ENCODE measurements around the gene FRRS1L. TPM values are rescaled to one million over a fixed set of nuclear protein-coding genes. Genes with fewer than 3 reads are reported as not detected.

FRRS1L gene
- polyA plus RNA-seq, 1 experiment, result 0.04 TPM

DNA sequence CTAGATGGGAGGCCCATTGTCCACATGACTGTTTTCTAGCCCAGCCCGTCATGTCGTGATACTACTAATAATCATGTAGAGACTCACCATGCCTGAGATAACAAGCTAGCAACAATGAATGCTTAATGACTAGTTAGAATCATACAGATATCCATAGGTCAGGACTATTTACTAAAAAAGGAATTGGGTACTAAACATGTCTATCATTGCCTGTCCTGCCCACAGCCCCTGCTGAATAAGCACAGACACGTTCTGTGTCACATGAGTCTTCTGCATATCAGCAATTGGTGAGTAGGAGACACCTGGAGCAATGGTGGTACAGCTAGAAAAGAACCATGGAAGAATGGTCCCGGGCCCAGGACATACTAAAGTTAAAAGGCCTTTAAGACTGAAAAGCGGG lies 18.0 kb downstream of the FRRS1L start:
- POLR2A ChIA-PET, result interaction anchor here (0.7 kb wide), 1 partner anchor 20 kb away, joined by 3 read pairs; no protein-coding TSS in a partner anchor
- CTCF ChIA-PET, result no interaction called here
- H3K4me3 ChIP-seq (ENCODE audit: low read depth, low read length), result no peak overlapping the region
- DNase-seq (ENCODE audit: low read depth), result no peak
- TF ChIP-seq, protein P1, sequence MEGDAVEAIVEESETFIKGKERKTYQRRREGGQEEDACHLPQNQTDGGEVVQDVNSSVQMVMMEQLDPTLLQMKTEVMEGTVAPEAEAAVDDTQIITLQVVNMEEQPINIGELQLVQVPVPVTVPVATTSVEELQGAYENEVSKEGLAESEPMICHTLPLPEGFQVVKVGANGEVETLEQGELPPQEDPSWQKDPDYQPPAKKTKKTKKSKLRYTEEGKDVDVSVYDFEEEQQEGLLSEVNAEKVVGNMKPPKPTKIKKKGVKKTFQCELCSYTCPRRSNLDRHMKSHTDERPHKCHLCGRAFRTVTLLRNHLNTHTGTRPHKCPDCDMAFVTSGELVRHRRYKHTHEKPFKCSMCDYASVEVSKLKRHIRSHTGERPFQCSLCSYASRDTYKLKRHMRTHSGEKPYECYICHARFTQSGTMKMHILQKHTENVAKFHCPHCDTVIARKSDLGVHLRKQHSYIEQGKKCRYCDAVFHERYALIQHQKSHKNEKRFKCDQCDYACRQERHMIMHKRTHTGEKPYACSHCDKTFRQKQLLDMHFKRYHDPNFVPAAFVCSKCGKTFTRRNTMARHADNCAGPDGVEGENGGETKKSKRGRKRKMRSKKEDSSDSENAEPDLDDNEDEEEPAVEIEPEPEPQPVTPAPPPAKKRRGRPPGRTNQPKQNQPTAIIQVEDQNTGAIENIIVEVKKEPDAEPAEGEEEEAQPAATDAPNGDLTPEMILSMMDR (IDR thresholded peaks at IDR 0.05; ENCODE audit: insufficient read depth, low read depth, low read length), result no peak
- H3K36me3 ChIP-seq (ENCODE audit: control insufficient read depth, insufficient read depth, low read length), result no peaks in the 10 kb centered on the region
- H3K27me3 ChIP-seq (ENCODE audit: control insufficient read depth, insufficient read depth, low read length), result 0 out of 2 replicates have a peak, but pooled peaks cover 2% of the 10 kb centered on the region

- ChIA-PET CTCF (interaction anchor here (0.9 kb wide), 1 partner anchor 13 kb away, joined by 3 read pairs; no protein-coding TSS in a partner anchor), POLR2A (no interaction called here)
- 0 out of 2 replicates have a peak, but pooled peaks cover 2% of the 10 kb centered on the region for H3K27me3 ChIP-seq (ENCODE audit: control insufficient read depth, insufficient read depth, low read length)
- H3K36me3 ChIP-seq (ENCODE audit: control insufficient read depth, insufficient read depth, low read length), result no peaks in the 10 kb centered on the region
- H3K4me3 ChIP-seq (ENCODE audit: low read depth, low read length), result no peak overlapping the region
- no peak for DNase-seq (ENCODE audit: low read depth)
- TF ChIP-seq, protein P1 (IDR thresholded peaks at IDR 0.05; ENCODE audit: insufficient read depth, low read depth, low read length), result no peak
Measured at GRCh38 chr9:109145051-109145450, 22.0 kb downstream of the FRRS1L start.

DNA sequence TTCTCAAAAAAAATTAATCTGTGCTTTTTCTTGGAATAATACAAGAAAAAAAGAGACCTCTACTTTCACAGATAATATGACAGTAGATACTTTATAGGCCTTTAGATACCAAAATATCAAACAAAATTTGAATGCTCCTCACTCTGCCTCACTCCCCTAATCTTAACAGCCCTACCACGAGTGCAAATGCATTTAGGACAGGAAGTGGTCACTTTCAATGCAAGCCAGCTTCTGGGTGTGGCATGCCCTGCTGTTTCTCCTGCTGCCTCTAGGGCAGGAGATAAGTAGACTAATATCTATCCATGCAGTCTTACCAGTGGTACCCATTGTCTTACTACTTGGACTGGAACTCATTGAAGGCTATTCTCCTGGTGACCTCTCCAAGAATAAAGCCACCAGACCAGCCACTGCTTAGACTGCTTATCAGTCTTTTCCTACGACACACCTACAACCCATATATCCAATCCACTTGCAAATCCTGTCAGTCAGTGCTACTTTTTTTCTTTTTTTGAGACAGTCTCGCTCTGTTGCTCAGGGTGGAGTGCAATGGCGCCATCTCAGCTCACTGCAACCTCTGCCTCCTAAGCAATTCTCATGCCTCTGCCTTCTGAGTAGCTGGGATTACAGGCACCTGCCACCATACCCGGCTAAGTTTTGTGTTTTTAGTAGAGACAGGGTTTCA lies 23.0 kb downstream of the FRRS1L start:
- TF ChIP-seq, protein P1 (IDR thresholded peaks at IDR 0.05; ENCODE audit: insufficient read depth, low read depth, low read length), result peak; percentile 41
- DNase-seq (ENCODE audit: low read depth), result no peak
- H3K36me3 ChIP-seq (ENCODE audit: control insufficient read depth, insufficient read depth, low read length), result no peaks in the 10 kb centered on the region
- no peak overlapping the region for H3K4me3 ChIP-seq (ENCODE audit: low read depth, low read length)
- H3K27me3 ChIP-seq (ENCODE audit: control insufficient read depth, insufficient read depth, low read length), result 0 out of 2 replicates have a peak, but pooled peaks cover 2% of the 10 kb centered on the region
- ChIA-PET POLR2A (no interaction called here), CTCF (interaction anchor here (0.6 to 0.9 kb wide), 3 partner anchors 9 to 34 kb away, joined by 3 read pairs; no protein-coding TSS in a partner anchor)

DNA sequence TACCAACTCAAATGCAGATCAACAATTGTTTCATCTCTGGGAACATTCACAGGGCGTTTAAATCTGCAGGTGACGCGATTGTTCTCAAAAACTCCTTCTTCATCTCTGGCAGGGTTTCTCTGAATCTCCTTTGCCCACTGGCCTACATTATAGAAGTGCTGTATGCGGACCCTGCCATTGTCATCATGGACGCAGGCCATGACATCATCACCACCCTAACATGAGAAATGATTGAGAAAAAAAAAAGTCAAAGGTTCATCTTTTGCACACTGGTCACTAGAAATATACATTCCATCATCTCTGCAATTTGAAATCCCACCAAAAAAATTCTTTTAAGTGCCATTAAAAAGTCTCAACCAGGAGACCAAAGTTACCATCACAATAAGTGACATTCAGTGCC lies 25.7 kb downstream of the FRRS1L start:
- DNase-seq (ENCODE audit: low read depth), result no peak
- ChIA-PET POLR2A (no interaction called here), CTCF (no interaction called here)
- TF ChIP-seq, protein P1 (IDR thresholded peaks at IDR 0.05; ENCODE audit: insufficient read depth, low read depth, low read length), result no peak
- no peaks in the 10 kb centered on the region for H3K27me3 ChIP-seq (ENCODE audit: control insufficient read depth, insufficient read depth, low read length)
- no peaks in the 10 kb centered on the region for H3K36me3 ChIP-seq (ENCODE audit: control insufficient read depth, insufficient read depth, low read length)
- no peak overlapping the region for H3K4me3 ChIP-seq (ENCODE audit: low read depth, low read length)

DNA sequence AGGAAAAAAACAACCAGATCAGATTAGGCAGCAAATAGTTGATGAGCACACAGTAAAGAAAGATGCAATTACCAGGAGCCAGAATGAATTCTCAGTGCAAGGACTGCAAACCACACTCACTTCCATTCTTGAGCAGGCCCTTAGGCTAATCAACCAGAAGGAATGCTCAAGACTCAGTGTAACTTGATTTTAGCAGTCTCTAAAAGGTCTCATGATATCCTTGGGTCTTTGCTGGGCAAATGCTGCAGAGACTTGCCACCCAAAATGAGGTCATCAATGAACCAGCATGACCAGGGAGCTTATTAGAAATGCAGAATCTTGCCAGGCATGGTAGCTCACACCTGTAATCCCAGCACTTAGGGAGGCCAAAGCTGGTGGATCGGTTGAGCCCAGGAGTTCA lies 27.2 kb downstream of the FRRS1L start:
- CTCF ChIA-PET, result no interaction called here
- POLR2A ChIA-PET, result no interaction called here

More for the DNA sequence above, 27.2 kb downstream of the FRRS1L start:
- Histone ChIP-seq H3K4me3 (ENCODE audit: low read depth, low read length) (no peak overlapping the region), H3K27me3 (ENCODE audit: control insufficient read depth, insufficient read depth, low read length) (no peaks in the 10 kb centered on the region), H3K36me3 (ENCODE audit: control insufficient read depth, insufficient read depth, low read length) (no peaks in the 10 kb centered on the region)
- TF ChIP-seq, protein P1 (IDR thresholded peaks at IDR 0.05; ENCODE audit: insufficient read depth, low read depth, low read length), result no peak
- DNase-seq (ENCODE audit: low read depth), result no peak
